ENCODE results near the gene FASN.

Gene FASN

DNA sequence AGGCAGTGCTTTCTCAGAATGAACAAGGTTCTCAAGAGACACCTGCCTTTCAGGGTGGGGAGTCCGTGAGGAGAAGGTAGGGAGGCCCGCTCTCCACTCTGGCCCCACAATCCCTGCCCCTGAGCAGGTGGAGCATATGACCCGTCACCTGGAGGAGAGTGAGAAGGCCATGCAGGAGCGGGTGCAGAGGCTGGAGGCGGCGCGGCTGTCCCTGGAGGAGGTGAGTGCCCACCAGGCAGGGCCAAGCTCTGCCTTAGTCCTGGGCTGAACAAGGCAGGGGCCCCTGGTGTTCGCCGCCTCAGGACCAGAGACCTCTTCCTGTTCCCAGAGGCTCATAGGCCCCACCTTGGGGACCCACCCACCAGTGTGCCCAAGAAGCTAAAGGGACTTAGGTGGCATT, 69.1 kb downstream of the FASN start:
- no peaks in the 10 kb centered on the region for H3K27me3 ChIP-seq (ENCODE audit: control insufficient read depth, insufficient read depth, low read length)
- peaks cover 18% of the 10 kb centered on the region for H3K4me1 ChIP-seq (ENCODE audit: control insufficient read depth, insufficient read depth, low read length)
- no peak overlapping the region for H3K4me3 ChIP-seq (ENCODE audit: low read length)
- H3K36me3 ChIP-seq (ENCODE audit: insufficient read depth, low read length): no peaks in the 10 kb centered on the region
- no peaks in the 10 kb centered on the region for H3K9me3 ChIP-seq (replicated peaks; ENCODE audit: low read length)
- H3K9ac ChIP-seq (ENCODE audit: low read depth, low read length): no peak overlapping the region
- H3K4me2 ChIP-seq (ENCODE audit: low read length): no peak overlapping the region

Measured in skeletal muscle satellite cell (primary cell).